ENCODE data around the gene ANKRD23.

Gene ANKRD23

DNA sequence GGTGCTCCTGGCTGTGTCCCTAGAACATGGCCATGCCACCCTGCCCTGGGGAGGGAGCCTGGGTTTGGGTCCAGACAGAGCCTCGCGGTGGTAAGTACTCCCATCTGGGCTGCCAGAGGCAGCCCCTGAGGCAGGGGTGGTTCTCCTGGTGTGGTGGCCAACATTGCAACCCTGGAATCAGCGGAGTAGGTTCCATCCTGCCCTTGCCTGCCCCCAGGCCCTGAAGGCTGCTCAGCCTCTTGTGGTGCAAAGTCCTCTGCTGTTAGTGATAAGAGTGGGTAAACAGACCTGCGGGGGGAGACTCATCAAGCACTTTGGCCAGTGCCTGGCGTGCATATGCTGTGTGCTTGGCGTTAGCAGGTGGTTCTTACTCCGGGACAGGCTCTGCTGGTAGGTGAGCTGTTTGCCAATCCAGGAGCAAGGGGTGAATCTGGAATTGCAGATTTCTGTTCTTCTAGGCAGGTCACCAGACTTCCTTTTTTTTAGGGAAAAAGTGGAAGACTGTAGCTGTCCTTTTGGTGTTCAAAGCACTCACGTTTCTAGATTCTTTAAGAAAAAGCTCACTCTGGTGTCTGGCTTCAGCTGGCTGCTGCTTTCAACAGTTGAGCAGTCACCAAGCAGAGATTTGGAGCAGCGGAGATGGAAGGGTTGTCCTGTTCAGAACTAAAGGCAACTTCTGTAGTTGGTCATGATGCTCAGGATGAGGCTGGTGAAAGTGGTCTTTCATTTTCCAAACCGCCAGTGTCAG lies 24.5 kb downstream of the ANKRD23 start:
- H3K9ac ChIP-seq = no peak overlapping the region
- no peak overlapping the region for H3K4me3 ChIP-seq (IDR thresholded peaks at IDR 0.05; ENCODE audit: insufficient read depth, low read depth, low read length)
- H3K27ac ChIP-seq = no peak overlapping the region
- H3K79me2 ChIP-seq (ENCODE audit: insufficient read depth, low read depth) = peaks cover 61% of the 10 kb centered on the region
- H4K20me1 ChIP-seq (ENCODE audit: insufficient read depth) = peaks cover 8% of the 10 kb centered on the region; the same call in 1 of the 2 replicates
- H3K36me3 ChIP-seq (ENCODE audit: insufficient read depth) = no peaks in the 10 kb centered on the region
- H3K4me2 ChIP-seq = peak overlapping the region; percentile 96; the same call in 1 of the 2 replicates
- peaks cover 22% of the 10 kb centered on the region for H3K4me1 ChIP-seq (ENCODE audit: low read depth, poor library complexity, severe bottlenecking)
- H3K27me3 ChIP-seq (ENCODE audit: insufficient read depth, low read depth) = no peaks in the 10 kb centered on the region
- TF ChIP-seq, protein P1, sequence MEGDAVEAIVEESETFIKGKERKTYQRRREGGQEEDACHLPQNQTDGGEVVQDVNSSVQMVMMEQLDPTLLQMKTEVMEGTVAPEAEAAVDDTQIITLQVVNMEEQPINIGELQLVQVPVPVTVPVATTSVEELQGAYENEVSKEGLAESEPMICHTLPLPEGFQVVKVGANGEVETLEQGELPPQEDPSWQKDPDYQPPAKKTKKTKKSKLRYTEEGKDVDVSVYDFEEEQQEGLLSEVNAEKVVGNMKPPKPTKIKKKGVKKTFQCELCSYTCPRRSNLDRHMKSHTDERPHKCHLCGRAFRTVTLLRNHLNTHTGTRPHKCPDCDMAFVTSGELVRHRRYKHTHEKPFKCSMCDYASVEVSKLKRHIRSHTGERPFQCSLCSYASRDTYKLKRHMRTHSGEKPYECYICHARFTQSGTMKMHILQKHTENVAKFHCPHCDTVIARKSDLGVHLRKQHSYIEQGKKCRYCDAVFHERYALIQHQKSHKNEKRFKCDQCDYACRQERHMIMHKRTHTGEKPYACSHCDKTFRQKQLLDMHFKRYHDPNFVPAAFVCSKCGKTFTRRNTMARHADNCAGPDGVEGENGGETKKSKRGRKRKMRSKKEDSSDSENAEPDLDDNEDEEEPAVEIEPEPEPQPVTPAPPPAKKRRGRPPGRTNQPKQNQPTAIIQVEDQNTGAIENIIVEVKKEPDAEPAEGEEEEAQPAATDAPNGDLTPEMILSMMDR (conservative IDR thresholded peaks at IDR 0.05; ENCODE audit: low read depth, low read length) = no peak
- no peak overlapping the region for H2AFZ ChIP-seq (ENCODE audit: low read depth)

DNA sequence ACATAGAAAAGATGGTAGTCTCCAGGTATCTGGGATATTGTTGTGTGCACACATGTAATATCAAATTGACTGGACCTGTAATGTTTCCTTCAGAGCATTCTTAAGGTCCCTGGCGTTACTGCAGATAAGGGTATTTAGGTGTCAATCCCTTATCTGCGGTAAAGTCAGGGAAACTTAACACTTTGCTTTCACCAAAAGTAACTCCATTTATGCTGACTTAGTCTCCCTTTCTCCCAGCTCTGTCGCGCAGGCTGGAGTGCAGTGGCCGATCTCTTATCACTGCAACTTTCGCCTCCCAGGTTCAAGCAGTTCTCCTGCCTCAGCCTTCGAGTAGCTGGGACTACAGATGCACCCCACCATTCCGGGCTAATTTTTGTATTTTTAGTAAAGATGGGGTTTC lies 25.9 kb downstream of the ANKRD23 start:
- TF ChIP-seq, protein P1 (conservative IDR thresholded peaks at IDR 0.05; ENCODE audit: low read depth, low read length) = no peak
- no peaks in the 10 kb centered on the region for H3K27me3 ChIP-seq (ENCODE audit: insufficient read depth, low read depth)
- H3K4me1 ChIP-seq (ENCODE audit: low read depth, poor library complexity, severe bottlenecking) = peaks cover 22% of the 10 kb centered on the region
- peaks cover 5% of the 10 kb centered on the region; the same call in 1 of the 2 replicates for H4K20me1 ChIP-seq (ENCODE audit: insufficient read depth)
- peak overlapping the region; percentile 96 for H3K4me2 ChIP-seq
- H3K79me2 ChIP-seq (ENCODE audit: insufficient read depth, low read depth) = peaks cover 57% of the 10 kb centered on the region
- peak overlapping the region; percentile 47; the same call in 1 of the 2 replicates for H3K9ac ChIP-seq
- H3K4me3 ChIP-seq (IDR thresholded peaks at IDR 0.05; ENCODE audit: insufficient read depth, low read depth, low read length) = peak overlapping the region; percentile 30
- no peak overlapping the region; the same call in 1 of the 2 replicates for H3K27ac ChIP-seq
- no peak overlapping the region for H2AFZ ChIP-seq (ENCODE audit: low read depth)
- H3K36me3 ChIP-seq (ENCODE audit: insufficient read depth) = no peaks in the 10 kb centered on the region

DNA sequence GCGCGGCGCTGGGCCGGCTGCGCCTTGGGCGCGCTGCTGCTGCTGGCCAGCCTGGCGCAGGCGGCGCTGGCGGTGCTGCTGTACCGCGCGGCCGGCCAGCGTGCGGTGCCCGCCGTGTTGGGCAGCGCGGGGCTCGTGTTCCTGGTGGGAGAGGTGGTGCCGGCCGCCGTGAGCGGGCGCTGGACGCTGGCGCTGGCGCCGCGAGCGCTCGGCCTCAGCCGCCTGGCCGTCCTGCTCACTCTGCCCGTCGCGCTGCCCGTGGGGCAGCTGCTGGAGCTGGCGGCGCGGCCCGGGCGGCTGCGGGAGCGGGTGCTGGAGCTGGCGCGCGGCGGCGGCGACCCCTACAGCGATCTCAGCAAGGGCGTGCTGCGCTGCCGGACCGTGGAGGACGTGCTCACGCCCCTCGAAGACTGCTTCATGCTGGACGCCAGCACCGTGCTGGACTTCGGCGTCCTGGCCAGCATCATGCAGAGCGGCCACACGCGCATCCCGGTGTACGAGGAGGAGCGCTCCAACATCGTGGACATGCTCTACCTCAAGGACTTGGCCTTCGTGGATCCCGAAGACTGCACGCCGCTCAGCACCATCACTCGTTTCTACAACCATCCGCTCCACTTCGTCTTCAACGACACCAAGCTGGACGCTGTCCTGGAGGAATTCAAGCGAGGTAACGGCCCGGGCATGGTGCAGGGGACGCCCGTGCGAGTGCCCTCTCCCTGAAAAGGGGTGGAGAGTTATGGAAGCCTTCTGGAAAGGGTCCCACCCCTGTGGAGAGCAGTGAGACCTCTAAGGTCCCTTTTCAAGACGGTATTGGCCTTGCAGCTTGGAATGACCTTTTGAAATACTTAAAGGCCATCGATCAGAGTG lies 26.8 kb downstream of the ANKRD23 start:
- Histone ChIP-seq H3K79me2 (ENCODE audit: insufficient read depth, low read depth) (peaks cover 49% of the 10 kb centered on the region), H3K4me2 (peak overlapping the region; percentile 96), H3K4me3 (IDR thresholded peaks at IDR 0.05; ENCODE audit: insufficient read depth, low read depth, low read length) (peak overlapping the region; percentile 46), H3K4me1 (ENCODE audit: low read depth, poor library complexity, severe bottlenecking) (peaks cover 22% of the 10 kb centered on the region), H3K27me3 (ENCODE audit: insufficient read depth, low read depth) (no peaks in the 10 kb centered on the region), H3K27ac (peak overlapping the region; percentile 28; the same call in 1 of the 2 replicates), H3K36me3 (ENCODE audit: insufficient read depth) (no peaks in the 10 kb centered on the region), H4K20me1 (ENCODE audit: insufficient read depth) (peaks cover under 1% of the 10 kb centered on the region; the same call in 1 of the 2 replicates), H3K9ac (peak overlapping the region; percentile 47; the same call in 1 of the 2 replicates), H2AFZ (ENCODE audit: low read depth) (no peak overlapping the region)
- TF ChIP-seq, protein P1 (conservative IDR thresholded peaks at IDR 0.05; ENCODE audit: low read depth, low read length) = no peak

DNA sequence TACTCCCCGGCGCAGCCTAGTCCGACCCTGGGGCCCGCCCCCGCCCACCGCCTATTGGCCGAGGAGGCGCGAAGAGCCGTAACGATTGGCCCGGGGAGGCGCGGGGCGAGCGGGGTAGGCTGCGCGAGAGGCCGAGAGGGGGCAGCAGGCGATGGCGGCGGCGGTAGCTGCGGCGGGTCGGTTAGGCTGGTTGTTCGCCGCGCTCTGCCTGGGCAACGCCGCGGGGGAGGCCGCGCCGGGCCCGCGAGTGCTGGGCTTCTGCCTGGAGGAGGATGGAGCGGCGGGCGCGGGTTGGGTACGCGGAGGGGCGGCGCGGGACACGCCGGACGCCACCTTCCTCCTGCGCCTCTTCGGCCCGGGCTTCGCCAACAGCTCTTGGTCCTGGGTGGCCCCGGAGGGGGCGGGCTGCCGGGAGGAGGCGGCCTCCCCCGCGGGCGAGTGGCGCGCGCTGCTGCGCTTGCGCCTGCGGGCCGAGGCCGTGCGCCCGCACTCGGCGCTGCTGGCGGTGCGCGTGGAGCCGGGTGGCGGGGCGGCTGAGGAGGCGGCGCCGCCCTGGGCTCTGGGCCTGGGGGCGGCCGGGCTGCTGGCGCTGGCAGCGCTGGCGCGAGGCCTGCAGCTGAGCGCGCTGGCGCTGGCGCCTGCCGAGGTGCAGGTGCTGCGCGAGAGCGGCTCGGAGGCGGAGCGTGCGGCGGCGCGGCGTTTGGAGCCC lies 27.5 kb downstream of the ANKRD23 start, which contains the start of gene CNNM3:
Gene CNNM3, plus strand, starts transcription at position 142 of the 709 bp plus-strand sequence. Its CDS starts 10 bp downstream, at position 152.
- H3K4me1 ChIP-seq (ENCODE audit: low read depth, poor library complexity, severe bottlenecking) = peaks cover 22% of the 10 kb centered on the region
- H3K27ac ChIP-seq = peak within 1 kb of the TSS; percentile 71
- H3K4me3 ChIP-seq (IDR thresholded peaks at IDR 0.05; ENCODE audit: insufficient read depth, low read depth, low read length) = peak within 1 kb of the TSS; percentile 84
- H3K9ac ChIP-seq = peak within 1 kb of the TSS; percentile 57; the same call in 1 of the 2 replicates
- TF ChIP-seq, protein P1 (conservative IDR thresholded peaks at IDR 0.05; ENCODE audit: low read depth, low read length) = peak; percentile 51
- H3K79me2 ChIP-seq (ENCODE audit: insufficient read depth, low read depth) = peaks cover 43% of the 10 kb centered on the region
- peak within 1 kb of the TSS; percentile 83 for H2AFZ ChIP-seq (ENCODE audit: low read depth)
- H3K4me2 ChIP-seq = peak within 1 kb of the TSS; percentile 96
- H3K36me3 ChIP-seq (ENCODE audit: insufficient read depth) = no peaks in the 10 kb centered on the region
- H3K27me3 ChIP-seq (ENCODE audit: insufficient read depth, low read depth) = no peaks in the 10 kb centered on the region
- no peaks in the 10 kb centered on the region for H4K20me1 ChIP-seq (ENCODE audit: insufficient read depth)

All from KMS-11 (cell line).